ENCODE results near the gene TANC1.
"Not testable (repeated sequence)": the region's sequence is repeated elsewhere in the genome, so short reads cannot be mapped to it uniquely, and the experiment has no call there.

The TANC1 gene

DNA sequence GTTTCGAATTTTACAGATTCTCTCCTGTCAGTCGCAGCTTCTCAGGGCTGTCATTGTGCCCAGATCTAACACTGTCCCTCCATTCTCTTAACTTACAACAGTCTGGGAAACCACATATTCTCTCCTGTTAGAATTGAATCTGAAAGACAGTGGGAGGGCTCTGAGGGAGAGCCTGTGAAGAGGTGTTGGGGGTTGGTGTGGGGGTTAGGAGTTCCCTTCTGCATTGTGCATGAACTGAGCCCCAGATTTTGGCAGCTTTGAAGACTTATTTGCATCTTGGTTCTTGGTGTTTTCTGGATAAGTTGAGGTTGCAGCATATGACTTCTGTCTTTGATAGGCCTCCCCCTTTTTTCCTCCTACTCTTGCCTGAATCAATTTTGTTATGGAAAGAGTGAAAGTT is 64.1 kb downstream of the TANC1 start:
- DNase-seq = no peak

DNA sequence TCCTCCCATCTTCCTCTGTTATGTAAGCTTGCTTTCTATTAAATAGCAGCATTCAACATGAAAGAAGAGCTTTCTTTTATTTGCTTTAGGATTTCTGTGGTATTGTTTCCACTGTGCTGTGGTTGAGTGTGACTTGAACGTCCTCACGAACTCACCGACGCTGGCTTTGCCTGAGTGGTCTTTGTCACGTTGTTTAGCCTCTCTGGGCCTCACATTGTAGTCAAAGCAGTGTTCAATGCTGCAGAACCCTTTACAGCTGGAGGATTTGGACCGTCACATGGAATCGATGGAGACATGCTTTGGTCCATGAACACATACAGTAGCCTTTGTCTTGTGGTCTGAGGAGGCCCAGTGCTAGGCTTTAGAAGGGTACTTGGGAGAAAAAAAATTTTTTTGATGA is 66.3 kb downstream of the TANC1 start:
- DNase-seq = no peak

- DNase-seq = no peak
Measured at GRCh38 chr2:159035790-159036411, 67.5 kb downstream of the TANC1 start.

DNA sequence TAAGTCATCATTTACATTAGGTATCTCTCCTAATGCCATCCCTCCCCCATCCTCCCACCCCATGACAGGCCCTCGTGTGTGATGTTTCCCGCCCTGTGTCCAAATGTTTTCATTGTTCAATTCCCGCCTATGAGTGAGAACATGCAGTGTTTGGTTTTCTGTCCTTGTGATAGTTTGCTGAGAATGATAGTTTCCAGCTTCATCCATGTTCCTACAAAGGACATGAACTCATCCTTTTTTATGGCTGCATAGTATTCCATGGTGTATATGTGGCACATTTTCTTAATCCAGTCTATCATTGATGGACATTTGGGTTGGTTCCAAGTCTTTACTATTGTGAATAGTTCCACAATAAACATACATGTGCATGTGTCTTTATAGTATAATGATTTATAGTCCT is 68.0 kb downstream of the TANC1 start:
- DNase-seq = not testable (repeated sequence)

DNA sequence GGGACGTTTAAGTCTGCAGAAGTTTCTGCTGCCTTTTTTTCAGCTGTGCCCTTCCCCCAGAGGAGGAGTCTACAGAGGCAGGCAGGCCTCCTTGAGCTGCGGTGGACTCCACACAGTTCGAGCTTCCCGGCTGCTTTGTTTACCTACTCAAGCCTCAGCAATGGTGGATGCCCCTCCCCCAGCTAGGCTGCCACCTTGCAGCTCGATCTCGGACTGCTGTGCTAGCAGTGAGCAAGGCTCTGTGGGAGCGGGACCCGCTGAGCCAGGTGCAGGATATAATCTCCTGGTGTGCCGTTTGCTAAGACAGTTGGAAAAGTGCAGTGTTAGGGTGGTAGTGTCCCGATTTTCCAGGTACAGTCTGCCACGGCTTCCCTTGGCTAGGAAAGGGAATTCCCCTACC is 72.9 kb downstream of the TANC1 start:
- DNase-seq = not testable (repeated sequence)

DNA sequence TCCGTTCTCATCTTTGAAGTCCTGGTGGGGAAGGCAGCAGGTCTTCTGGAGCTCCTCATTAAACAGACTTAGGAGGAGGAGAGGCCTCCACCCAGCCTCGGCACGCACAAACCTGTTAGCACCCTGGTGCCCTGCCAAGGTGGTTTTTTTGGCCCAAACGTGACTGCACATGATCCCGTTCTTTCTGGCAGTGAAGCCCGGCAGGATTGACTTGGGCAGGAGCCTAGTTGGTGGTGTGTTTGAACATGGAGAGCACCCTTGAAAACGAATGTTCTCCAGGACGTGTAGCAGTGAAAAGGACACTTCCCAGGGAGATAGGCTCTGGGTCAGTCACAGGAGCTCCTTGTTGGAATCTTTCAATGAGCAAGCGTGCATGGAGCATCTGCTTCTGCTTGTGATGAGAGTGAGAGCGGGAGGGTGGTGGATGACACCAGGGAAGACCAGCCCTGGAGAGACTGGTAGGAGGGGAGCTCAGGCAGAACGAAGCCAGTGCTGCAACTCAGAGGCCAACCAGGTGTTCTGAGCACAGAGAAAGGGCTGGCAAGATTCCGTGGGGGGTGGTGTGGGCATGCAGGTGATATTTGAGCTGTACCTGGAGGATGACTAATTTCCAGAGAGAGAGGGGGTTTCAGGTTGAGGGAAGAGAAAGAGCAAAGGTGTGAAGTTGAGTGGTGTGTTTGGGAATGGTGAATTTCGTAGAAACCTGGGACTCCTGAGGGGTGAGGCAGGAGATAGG is 73.8 kb downstream of the TANC1 start:
- DNase-seq = no peak

- DNase-seq = no peak
Measured at GRCh38 chr2:159043710-159044109, 75.3 kb downstream of the TANC1 start.

- DNase-seq = peak; percentile 32
Measured at GRCh38 chr2:159044804-159045286, 76.4 kb downstream of the TANC1 start.

GRCh38 chr2:159045545-159046454 is 77.4 kb downstream of the TANC1 start:
- DNase-seq = no peak

DNA sequence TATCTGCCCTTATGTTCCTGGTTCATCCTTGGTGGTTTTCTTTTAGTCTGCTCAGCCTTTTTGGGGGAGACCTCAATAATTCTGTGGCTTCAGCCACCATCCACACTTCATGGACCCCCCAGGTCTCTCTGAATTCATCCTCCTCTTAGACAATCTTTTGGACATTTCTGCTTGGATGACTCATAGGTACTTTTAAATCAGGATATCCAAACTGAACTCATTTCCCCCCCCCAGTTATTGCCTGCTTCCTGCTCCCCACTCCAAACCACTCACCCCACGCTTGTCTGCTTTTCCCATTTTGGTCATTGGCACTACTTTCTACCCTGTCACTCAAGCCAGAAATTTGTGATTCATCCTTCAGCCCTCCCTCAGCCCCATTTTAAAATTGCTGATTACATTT is 78.5 kb downstream of the TANC1 start:
- DNase-seq = no peak

GRCh38 chr2:159050426-159050825 is 82.0 kb downstream of the TANC1 start:
- no peak for DNase-seq

DNA sequence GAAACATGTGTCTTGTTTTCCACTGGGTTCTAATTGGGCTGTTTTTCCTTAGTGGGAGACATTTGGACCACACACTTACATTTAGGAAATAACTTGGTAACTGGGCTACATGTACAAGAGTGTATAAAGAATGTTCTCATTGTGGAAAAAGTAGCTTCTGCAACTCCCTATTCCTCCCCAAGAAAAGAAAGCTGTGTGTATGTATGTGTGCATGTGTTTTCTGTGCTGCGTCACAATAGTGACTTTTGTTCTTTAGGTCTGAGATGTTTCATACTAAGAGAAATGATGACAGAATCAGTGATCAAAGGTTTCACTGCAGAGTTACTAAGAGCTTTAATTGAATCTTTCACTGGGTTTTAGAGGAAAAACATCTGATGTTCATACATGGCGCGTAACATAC is 82.7 kb downstream of the TANC1 start:
- DNase-seq = no peak

- peak; percentile 36 for DNase-seq
Measured at GRCh38 chr2:159051661-159052060, 83.2 kb downstream of the TANC1 start.

- no peak for DNase-seq
Measured at GRCh38 chr2:159052157-159052601, 83.7 kb downstream of the TANC1 start.

DNA sequence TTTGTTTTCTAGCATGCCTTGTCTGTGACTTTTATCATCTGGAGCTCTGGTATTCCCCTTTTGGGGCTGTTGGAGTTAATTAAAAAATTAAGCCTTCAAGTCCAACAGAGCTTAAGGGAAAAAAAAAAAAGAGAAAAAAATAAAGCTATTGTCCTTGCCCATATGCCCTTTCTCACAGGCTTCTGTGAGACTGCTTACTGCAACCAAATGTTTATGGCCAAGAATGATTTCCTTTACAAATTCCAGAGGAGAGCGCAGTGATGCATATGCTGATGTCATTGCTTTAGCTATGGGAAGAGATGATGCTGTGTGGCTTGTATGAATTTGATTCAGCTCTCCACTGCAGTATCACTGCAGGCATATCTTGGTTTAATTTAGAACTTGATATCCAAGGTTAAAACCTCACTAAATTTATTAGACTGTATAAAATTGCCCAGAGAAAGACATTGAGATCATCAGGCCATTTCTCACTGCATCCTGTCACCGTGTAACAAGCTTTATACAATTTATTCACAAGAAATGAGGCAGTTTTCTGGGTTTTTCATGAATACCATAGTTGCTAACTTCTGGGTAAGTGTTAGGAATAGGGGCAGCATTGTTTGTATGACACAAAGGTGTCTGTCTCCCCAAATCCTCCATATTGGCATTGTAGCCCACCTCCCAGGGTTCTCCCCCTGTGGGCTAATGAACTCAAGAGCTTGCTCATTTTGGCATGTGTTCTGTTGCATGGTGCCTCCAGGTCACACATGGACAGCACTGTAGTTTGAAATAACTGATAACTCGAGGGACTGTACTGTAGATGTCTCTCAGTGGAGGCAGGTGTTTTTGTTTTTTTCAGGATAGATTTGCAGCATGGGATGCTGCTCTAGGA is 85.0 kb downstream of the TANC1 start:
- no peak for DNase-seq

DNA sequence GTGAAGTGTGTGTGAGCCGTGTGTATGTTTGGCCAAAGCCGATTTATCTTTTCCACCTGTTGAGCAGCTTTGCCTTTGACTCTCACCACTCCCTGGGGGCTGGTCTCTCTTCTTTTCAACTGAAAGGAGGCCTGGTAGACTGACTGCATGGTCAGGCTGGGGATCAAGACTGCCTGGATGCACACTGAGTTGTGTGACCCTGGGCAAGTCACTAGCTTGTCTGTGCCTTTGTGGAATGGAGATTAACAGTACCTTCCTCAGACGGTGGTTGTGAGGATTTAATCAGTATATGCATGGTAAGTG is 85.5 kb downstream of the TANC1 start:
- no peak for DNase-seq

DNA sequence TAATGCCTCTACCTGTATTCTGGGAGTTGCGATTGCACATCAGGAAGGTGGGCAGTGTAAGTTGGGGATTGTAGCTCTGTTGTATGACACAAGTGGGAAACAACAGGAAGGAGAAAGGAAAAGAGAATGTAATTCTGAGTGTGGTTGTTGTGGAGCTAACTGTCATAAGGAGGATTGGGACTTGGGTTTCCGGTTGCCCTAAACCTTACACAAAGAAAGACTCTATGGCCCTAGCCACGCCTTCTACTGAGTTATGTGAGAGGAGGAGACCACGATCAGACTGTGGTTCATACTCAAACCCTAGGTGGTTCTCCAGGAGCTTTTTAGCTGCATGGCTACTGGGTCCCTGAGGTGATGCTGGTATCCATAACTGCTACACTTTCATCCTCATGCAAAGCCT is 86.5 kb downstream of the TANC1 start:
- DNase-seq = no peak

DNA sequence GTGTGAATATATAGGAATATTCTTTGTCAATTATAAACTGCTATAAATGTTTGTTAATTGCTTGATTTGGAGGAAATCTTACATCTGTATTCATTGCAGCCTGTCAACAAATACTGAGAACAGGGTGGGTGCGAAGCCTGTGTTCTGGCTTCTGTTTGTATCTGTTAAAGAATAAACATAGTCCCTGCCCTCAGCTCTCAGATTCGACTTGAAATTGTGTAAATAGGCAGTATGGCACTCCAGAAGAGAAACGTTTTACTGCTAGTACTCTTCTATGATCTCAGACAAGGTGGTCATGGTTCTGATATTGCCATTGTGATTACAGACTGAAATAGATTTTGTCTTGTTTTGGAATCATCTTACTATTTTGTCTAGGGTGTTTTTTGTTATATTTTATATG is 92.1 kb downstream of the TANC1 start:
- no peak for DNase-seq

GRCh38 chr2:159063677-159064076 is 95.2 kb downstream of the TANC1 start:
- no peak for DNase-seq

DNA sequence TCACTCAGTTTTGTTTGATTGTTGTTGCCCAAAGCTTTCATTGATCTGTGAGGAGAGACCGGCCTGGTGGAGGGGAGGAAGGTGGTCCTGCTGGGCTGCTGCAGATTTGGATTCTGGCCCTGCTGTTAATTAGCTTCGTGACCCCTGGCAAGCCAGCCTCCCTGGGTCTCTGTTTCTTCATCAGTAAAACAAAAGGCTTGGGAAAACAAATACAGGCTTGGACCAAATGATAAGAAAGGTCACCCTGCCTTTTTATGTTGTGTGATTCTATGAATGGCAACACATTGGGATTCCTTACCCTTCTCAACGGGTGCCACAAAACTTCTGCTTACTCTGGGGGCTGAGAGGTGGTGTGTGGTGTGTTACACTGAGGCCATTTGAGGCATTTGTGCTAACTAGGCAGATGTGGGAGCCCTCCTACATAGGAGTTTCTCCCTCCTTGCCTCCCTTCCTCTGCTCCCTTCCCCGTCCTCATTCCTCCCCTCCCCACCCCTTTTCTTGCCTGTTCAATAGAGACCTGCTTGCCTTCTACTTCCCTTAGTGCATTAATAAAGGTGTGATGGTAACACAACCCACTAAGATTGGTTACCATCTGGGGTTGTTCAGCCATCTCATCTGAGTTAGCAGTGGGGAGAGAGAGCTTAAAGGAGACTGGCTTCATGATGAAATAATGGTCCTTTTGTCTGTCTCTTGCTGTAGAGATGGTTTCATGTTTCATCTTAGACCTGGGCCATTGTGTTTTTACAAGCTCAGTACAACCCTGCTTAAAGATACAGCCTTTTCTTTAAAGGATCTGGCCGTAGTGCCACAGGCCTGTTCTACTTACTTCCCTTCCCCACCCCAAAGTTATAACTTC is 96.2 kb downstream of the TANC1 start:
- DNase-seq = no peak

- no peak for DNase-seq
Measured at GRCh38 chr2:159065313-159065712, 96.9 kb downstream of the TANC1 start.

DNA sequence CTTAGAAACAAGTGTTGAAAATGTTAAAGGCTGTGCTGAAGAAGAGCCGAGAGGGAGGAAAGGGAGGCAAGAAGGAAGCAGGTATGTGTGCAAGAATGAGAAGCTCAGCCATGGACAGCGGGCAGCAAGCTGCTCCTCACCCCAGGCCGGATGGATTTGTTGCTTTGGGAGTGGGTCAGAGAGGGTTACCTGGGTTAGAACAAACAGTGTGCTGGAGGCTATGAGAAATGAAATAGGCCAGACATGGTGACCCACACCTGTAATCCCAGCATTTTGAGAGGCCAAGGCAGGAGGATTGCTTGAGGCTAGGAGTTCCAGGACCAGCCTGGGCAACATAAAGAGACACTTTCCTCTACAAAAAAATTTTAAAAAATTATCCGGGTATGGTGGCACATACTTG is 97.5 kb downstream of the TANC1 start:
- DNase-seq = no peak
